DOHH2 (cell line): ENCODE results near the gene IL1RAP.

Experiments
- H3F3A ChIP-seq: fragments of 200-600 bp; sonication (generic), shearing (Covaris generic); 2 replicates; pipeline ENCODE4 v1.6.0; 2016; ENCODE audit warnings: antibody characterized with exemption, mild to moderate bottlenecking; ENCODE audit not compliant: control insufficient read depth, insufficient read depth
- H3K27ac ChIP-seq: fragments of 200-600 bp; sonication (generic); 2 replicates; pipeline ENCODE4 v1.5.1; 2014; ENCODE audit warnings: low read depth, mild to moderate bottlenecking, low read length, moderate library complexity
- H3K27me3 ChIP-seq: fragments of 200-600 bp; sonication (generic); 2 replicates; pipeline ENCODE4 v1.6.1; 2014; ENCODE audit warnings: mild to moderate bottlenecking, low read length, mixed read lengths; ENCODE audit not compliant: control insufficient read depth
- H3K36me3 ChIP-seq: fragments of 200-600 bp; sonication (generic); 2 replicates; pipeline ENCODE4 v1.6.1; 2014; ENCODE audit warnings: mild to moderate bottlenecking, low read length, moderate library complexity, mixed read lengths; ENCODE audit not compliant: control insufficient read depth
- H3K4me1 ChIP-seq: fragments of 200-600 bp; sonication (generic); 2 replicates; pipeline ENCODE4 v1.6.1; 2014; ENCODE audit warnings: mild to moderate bottlenecking, low read length, mixed read lengths; ENCODE audit not compliant: control insufficient read depth
- H3K4me2 ChIP-seq: fragments of 200-600 bp; sonication (generic); 2 replicates; pipeline ENCODE4 v1.6.0; 2014; ENCODE audit warnings: mild to moderate bottlenecking, low read length, moderate library complexity
- H3K4me3 ChIP-seq: fragments of 200-600 bp; sonication (generic); 2 replicates; pipeline ENCODE4 v1.5.1; 2014; ENCODE audit warnings: mild to moderate bottlenecking, low read length, mixed read lengths
- H3K79me2 ChIP-seq: fragments of 200-600 bp; sonication (generic); 2 replicates; pipeline ENCODE4 v1.6.1; 2014; ENCODE audit warnings: mild to moderate bottlenecking, low read length, mixed read lengths; ENCODE audit not compliant: control insufficient read depth
- H3K9me2 ChIP-seq: fragments of 200-600 bp; sonication (generic); replicated peaks from 2 replicates; pipeline ENCODE4 v1.6.1; 2014; ENCODE audit warnings: mild to moderate bottlenecking, low read length, mixed read lengths; ENCODE audit not compliant: control insufficient read depth
- H3K9me3 ChIP-seq: fragments of 200-600 bp; sonication (generic); 2 replicates; pipeline ENCODE4 v1.6.1; 2014; ENCODE audit warnings: antibody characterized with exemption, low read length, mixed read lengths; ENCODE audit not compliant: control insufficient read depth, insufficient read depth
- H4K20me1 ChIP-seq: fragments of 200-600 bp; sonication (generic); 2 replicates; pipeline ENCODE4 v1.6.0; 2014; ENCODE audit warnings: low read depth, mild to moderate bottlenecking, antibody characterized with exemption, low read length, moderate library complexity; ENCODE audit not compliant: control insufficient read depth, insufficient read depth
- CTCF ChIP-seq: fragments of 200-600 bp; sonication (generic); IDR thresholded peaks from one replicate; pipeline ENCODE4 v1.5.1; 2014; ENCODE audit warnings: antibody characterized with exemption, mild to moderate bottlenecking, low read depth, low read length; ENCODE audit not compliant: poor library complexity, severe bottlenecking
- EZH2phosphoT487 ChIP-seq: fragments of 200-600 bp; sonication (generic); IDR thresholded peaks from 2 replicates; pipeline ENCODE4 v1.6.1; 2017; ENCODE audit warnings: borderline replicate concordance, mild to moderate bottlenecking, antibody characterized with exemption, low read length, moderate library complexity, mixed read lengths

Gene IL1RAP

DNA sequence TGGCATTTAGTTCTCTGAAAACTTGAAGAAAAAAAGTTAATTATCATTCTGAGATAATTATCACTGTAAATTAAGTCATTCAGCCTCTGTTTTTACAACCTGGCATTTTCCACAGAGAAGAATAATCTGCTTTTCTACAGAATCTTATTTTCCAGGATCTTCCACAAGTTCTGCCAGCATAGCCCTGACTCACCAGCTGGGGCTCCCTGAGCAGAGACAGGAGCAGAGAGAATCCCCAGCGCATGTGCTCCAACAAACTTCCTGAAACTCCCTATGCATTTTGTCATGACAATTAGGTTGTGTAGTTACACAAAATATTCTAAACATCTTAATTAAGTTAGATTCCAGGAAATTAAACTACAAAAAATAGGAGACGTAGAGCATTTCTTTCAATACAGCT is 32.1 kb upstream of the IL1RAP start:
- H3K4me1 ChIP-seq: no peaks in the 10 kb centered on the region
- no peak overlapping the region for H3K4me3 ChIP-seq
- no peaks in the 10 kb centered on the region for H3K79me2 ChIP-seq
- peaks cover 3% of the 10 kb centered on the region; the same call in 1 of the 2 replicates for H3K27me3 ChIP-seq
- H3K9me3 ChIP-seq: no peaks in the 10 kb centered on the region
- no peak overlapping the region for H3K4me2 ChIP-seq
- no peaks in the 10 kb centered on the region for H3F3A ChIP-seq
- H3K27ac ChIP-seq: no peak overlapping the region
- no peaks in the 10 kb centered on the region for H4K20me1 ChIP-seq
- H3K9me2 ChIP-seq: no peaks in the 10 kb centered on the region
- no peaks in the 10 kb centered on the region for H3K36me3 ChIP-seq
- TF ChIP-seq EZH2phosphoT487: no peak

DNA sequence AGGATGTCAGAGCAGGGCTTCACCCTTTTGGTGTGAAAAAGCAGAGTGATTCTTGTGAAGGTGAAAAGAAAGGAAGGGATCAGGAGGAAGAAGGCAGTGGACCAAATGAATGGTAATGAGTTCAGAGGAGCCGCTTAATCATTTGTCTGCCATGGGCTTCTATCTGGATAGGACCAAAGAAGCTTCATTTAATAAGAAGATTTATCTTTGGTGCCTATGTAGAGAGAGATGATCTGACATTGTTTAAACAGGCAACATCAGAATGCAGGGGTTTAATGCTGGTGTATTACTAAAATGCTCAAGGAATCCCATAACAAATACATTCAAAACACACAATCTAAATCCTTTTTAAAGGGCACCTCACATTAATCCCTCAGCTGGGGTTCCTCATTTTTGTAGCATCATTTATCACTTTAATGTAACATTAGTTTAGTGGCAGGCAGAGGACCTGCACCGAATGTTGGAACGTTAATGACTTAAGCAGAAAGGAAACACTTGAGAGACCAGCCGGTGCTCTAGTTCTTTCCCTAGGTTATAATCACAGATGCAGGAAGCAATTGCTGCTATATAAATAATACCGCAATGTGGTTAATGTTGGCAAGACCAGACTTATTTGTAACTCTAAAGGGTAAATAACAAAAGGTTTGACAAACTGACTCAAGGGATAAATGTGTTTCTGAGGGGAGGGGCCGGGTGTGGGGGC is 27.9 kb upstream of the IL1RAP start:
- no peaks in the 10 kb centered on the region; the same call in 1 of the 2 replicates for H3K9me3 ChIP-seq
- peaks cover 7% of the 10 kb centered on the region for H3K27me3 ChIP-seq
- no peak overlapping the region for H3K27ac ChIP-seq
- H4K20me1 ChIP-seq: no peaks in the 10 kb centered on the region
- no peak overlapping the region for H3K4me2 ChIP-seq
- no peak overlapping the region for H3K4me3 ChIP-seq
- H3K4me1 ChIP-seq: no peaks in the 10 kb centered on the region
- no peaks in the 10 kb centered on the region for H3K9me2 ChIP-seq
- H3K36me3 ChIP-seq: no peaks in the 10 kb centered on the region
- H3K79me2 ChIP-seq: no peaks in the 10 kb centered on the region
- H3F3A ChIP-seq: no peaks in the 10 kb centered on the region
- TF ChIP-seq CTCF: no peak
- TF ChIP-seq EZH2phosphoT487: no peak

GRCh38 chr3:190486533-190486864 is 27.4 kb upstream of the IL1RAP start:
- no peaks in the 10 kb centered on the region for H3K36me3 ChIP-seq
- H3F3A ChIP-seq: no peaks in the 10 kb centered on the region
- no peak overlapping the region for H3K4me2 ChIP-seq
- no peak overlapping the region for H3K4me3 ChIP-seq
- H3K9me2 ChIP-seq: no peaks in the 10 kb centered on the region
- no peaks in the 10 kb centered on the region for H3K4me1 ChIP-seq
- no peaks in the 10 kb centered on the region for H3K79me2 ChIP-seq
- H3K27ac ChIP-seq: no peak overlapping the region
- no peaks in the 10 kb centered on the region; the same call in 1 of the 2 replicates for H3K9me3 ChIP-seq
- peaks cover 7% of the 10 kb centered on the region for H3K27me3 ChIP-seq
- no peaks in the 10 kb centered on the region for H4K20me1 ChIP-seq
- TF ChIP-seq EZH2phosphoT487: no peak
- TF ChIP-seq CTCF: no peak

GRCh38 chr3:190486908-190487607 is 26.8 kb upstream of the IL1RAP start:
- Histone ChIP-seq H3F3A (no peaks in the 10 kb centered on the region), H3K4me3 (no peak overlapping the region), H3K79me2 (no peaks in the 10 kb centered on the region), H3K9me3 (no peaks in the 10 kb centered on the region; the same call in 1 of the 2 replicates), H3K9me2 (no peaks in the 10 kb centered on the region), H3K4me2 (no peak overlapping the region), H4K20me1 (no peaks in the 10 kb centered on the region), H3K36me3 (no peaks in the 10 kb centered on the region), H3K27ac (no peak overlapping the region), H3K4me1 (no peaks in the 10 kb centered on the region), H3K27me3 (peaks cover 7% of the 10 kb centered on the region)
- TF ChIP-seq CTCF (no peak), EZH2phosphoT487 (no peak)
